K562 treated with DMSO at 1 percent for 48 hours (cell line): ENCODE measurements around the gene PALS2. TPM values are rescaled to one million over a fixed set of nuclear protein-coding genes. Genes with fewer than 3 reads are reported as not detected.

Experiments used
- total RNA-seq: library from RNA; unstranded; fragments of 300-600 nt; gene quantifications from 2 replicates; pipeline ENCODE4 v1.2.3, GENCODE V29; 2022; ENCODE audit warnings: low replicate concordance; ENCODE audit errors: extremely low read depth

PALS2 gene, protein sequence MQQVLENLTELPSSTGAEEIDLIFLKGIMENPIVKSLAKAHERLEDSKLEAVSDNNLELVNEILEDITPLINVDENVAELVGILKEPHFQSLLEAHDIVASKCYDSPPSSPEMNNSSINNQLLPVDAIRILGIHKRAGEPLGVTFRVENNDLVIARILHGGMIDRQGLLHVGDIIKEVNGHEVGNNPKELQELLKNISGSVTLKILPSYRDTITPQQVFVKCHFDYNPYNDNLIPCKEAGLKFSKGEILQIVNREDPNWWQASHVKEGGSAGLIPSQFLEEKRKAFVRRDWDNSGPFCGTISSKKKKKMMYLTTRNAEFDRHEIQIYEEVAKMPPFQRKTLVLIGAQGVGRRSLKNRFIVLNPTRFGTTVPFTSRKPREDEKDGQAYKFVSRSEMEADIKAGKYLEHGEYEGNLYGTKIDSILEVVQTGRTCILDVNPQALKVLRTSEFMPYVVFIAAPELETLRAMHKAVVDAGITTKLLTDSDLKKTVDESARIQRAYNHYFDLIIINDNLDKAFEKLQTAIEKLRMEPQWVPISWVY
- total RNA-seq: not detected in 2 replicates

DNA sequence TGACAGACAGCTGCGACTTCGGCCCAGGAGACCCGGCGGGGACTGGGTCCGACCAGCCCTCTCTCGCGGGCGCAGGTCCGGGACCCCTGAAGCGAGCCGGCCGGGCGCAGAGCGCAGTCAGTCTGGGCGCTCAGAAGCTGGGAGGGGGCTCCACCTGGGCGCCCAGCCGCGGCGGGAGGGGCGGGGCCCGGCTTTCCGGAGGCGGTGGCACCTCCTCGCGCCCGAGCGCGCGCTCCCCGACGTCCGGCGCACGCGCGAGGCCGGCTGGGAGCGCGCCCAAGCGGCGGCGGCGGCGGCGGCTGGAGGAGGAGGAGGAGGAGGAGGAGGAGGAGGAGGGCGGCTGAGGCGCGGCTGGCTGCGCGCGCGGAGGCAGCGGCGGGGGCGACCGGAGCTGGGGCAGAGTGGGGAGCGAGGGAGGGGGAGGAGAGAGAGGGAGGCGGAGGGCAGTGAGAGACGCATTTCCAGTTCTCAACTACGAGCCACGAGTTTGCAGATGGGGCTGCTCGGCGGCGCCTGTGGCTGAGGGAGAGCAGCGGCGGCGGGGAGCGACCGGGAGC lies at the start of gene PALS2:
Gene PALS2, plus strand, starts transcription at position 456 of the 557 bp plus-strand sequence. CDS start 50,216 bp downstream, outside the sequence.

Other genes starting within 250 kb of the PALS2 start
- not detected in 2 replicates for gene GSDME, start 184.0 kb downstream of the PALS2 start, total RNA-seq